ENCODE data around the gene DBNL. TPM values are rescaled to one million over a fixed set of nuclear protein-coding genes. Genes with fewer than 3 reads are reported as not detected.

DBNL gene
- total RNA-seq, 1 experiment from 2014 or later = 111 TPM

GRCh38 chr7:44073664-44074348 is 29.3 kb downstream of the DBNL start:
- no TSS peak for BruUV-seq (replicated peaks)
- ChIA-PET POLR2A (no interaction called here), CTCF (interaction anchor here (0.6 kb wide), 1 partner anchor 271 kb away, joined by 3 read pairs; no protein-coding TSS in a partner anchor)
- TF ChIP-seq REST (IDR thresholded peaks at IDR 0.05; ENCODE audit: insufficient read depth in 1 of 2, low read depth in 2 of 2, low read length in 1 of 2) = no peak
- no peak for TF ChIP-seq SIN3A (IDR thresholded peaks at IDR 0.05; ENCODE audit: borderline replicate concordance, insufficient read depth, low read depth, low read length)
- TF ChIP-seq POLR2AphosphoS5 (IDR thresholded peaks at IDR 0.05; ENCODE audit: low read depth, low read length) = no peak
- TF ChIP-seq CTCF (IDR thresholded peaks at IDR 0.05) = no peak
- TF ChIP-seq TCF7L2 (IDR thresholded peaks at IDR 0.05; ENCODE audit: low read depth, low read length) = no peak
- peaks cover 4% of the 10 kb centered on the region; the same call in 1 of the 2 replicates for H3K4me1 ChIP-seq (ENCODE audit: control insufficient read depth, insufficient read depth, low read length)
- ATAC-seq (peak; percentile 15; the same call in 1 of the 2 replicates), DNase-seq (ENCODE audit: low read depth, low spot score) (no peak)
- in situ Hi-C loops (cut with HindIII; ENCODE audit: low pct_unique_long_range_greater_than_20kb, low sequenced_read_pairs) = no loop called here
- H3K27me3 ChIP-seq (ENCODE audit: control insufficient read depth, insufficient read depth, low read length) = no peaks in the 10 kb centered on the region
- no peaks in the 10 kb centered on the region for H3K9me3 ChIP-seq (ENCODE audit: control insufficient read depth, insufficient read depth, low read depth, low read length)
- H3K4me3 ChIP-seq (ENCODE audit: low read depth in 2 of 2, low read length in 2 of 2) = no peak overlapping the region
- H3K27ac ChIP-seq (ENCODE audit: low read length) = no peak overlapping the region
- H3K36me3 ChIP-seq (ENCODE audit: control insufficient read depth, insufficient read depth, low read length) = no peaks in the 10 kb centered on the region; the same call in 1 of the 2 replicates
- intact Hi-C loops (cut with micrococcal nuclease; ENCODE audit: unreplicated experiment) = loop anchor here (5.0 kb wide), 1 partner anchor 123 kb away; no protein-coding TSS in a partner anchor

- Histone ChIP-seq H3K36me3 (ENCODE audit: control insufficient read depth, insufficient read depth, low read length) (no peaks in the 10 kb centered on the region; the same call in 1 of the 2 replicates), H3K4me3 (ENCODE audit: low read depth in 2 of 2, low read length in 2 of 2) (no peak overlapping the region), H3K27ac (ENCODE audit: low read length) (no peak overlapping the region), H3K4me1 (ENCODE audit: control insufficient read depth, insufficient read depth, low read length) (peaks cover 4% of the 10 kb centered on the region; the same call in 1 of the 2 replicates), H3K27me3 (ENCODE audit: control insufficient read depth, insufficient read depth, low read length) (no peaks in the 10 kb centered on the region), H3K9me3 (ENCODE audit: control insufficient read depth, insufficient read depth, low read depth, low read length) (no peaks in the 10 kb centered on the region)
- no TSS peak for BruUV-seq (replicated peaks)
- POLR2A ChIA-PET = no interaction called here
- no peak for TF ChIP-seq SIN3A (IDR thresholded peaks at IDR 0.05; ENCODE audit: borderline replicate concordance, insufficient read depth, low read depth, low read length)
- no peak for TF ChIP-seq TCF7L2 (IDR thresholded peaks at IDR 0.05; ENCODE audit: low read depth, low read length)
- TF ChIP-seq CTCF (IDR thresholded peaks at IDR 0.05) = no peak
- no peak for TF ChIP-seq POLR2AphosphoS5 (IDR thresholded peaks at IDR 0.05; ENCODE audit: low read depth, low read length)
- DNase-seq (ENCODE audit: low read depth, low spot score) (no peak), ATAC-seq (no peak)
- in situ Hi-C loops (cut with HindIII; ENCODE audit: low pct_unique_long_range_greater_than_20kb, low sequenced_read_pairs) = no loop called here
- CTCF ChIA-PET = interaction anchor here (0.6 kb wide), 1 partner anchor 271 kb away, joined by 3 read pairs; no protein-coding TSS in a partner anchor
- intact Hi-C loops (cut with micrococcal nuclease; ENCODE audit: unreplicated experiment) = loop anchor here (5.0 kb wide), 1 partner anchor 123 kb away; no protein-coding TSS in a partner anchor
These were observed 29.8 kb downstream of the DBNL start for GRCh38 chr7:44074349-44074695.
